ENCODE measurements around the gene STPG1.

STPG1 gene

DNA sequence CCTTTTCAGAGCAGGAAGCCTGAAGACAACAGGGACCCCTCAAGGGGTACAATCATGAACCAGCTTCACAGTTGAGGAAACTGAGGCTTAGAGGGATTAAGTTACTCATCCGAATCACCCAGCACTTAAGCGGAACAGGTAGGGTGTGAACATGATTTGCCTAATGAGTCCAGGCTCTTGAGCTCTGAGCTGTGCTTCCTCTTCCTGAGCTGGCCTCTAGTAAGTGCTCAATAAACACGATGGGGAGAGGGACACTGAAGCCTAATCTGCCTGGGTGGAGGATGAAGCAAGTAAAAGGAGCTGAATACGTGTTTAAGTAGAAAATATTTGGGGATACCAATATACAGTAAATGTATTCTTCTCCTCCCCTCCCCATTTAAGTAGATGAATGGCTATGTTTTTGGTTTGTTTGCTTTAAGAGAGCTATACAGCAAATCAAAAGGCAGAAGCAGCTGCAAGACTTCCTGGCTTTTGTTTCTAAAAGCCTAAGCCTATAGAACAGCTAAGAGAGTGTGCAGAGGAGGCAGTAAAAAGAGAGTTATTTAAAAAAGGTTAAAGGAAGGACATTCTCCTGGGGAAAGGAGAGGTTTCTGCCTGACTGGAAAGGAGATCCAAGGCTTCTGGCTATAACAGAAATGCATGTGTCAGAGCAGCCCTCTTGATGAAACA is 20.5 kb downstream of the STPG1 start:
- no peak for DNase-seq

GRCh38 chr1:24392604-24392946 is 21.0 kb downstream of the STPG1 start:
- DNase-seq: no peak

GRCh38 chr1:24391882-24392603 is 21.5 kb downstream of the STPG1 start:
- DNase-seq: no peak

- peak; percentile 46 for DNase-seq
Measured at GRCh38 chr1:24390924-24391782, 22.4 kb downstream of the STPG1 start.

GRCh38 chr1:24389231-24389678 is 24.3 kb downstream of the STPG1 start:
- DNase-seq: no peak

- DNase-seq: no peak
Measured at GRCh38 chr1:24388331-24388885, 25.2 kb downstream of the STPG1 start.

DNA sequence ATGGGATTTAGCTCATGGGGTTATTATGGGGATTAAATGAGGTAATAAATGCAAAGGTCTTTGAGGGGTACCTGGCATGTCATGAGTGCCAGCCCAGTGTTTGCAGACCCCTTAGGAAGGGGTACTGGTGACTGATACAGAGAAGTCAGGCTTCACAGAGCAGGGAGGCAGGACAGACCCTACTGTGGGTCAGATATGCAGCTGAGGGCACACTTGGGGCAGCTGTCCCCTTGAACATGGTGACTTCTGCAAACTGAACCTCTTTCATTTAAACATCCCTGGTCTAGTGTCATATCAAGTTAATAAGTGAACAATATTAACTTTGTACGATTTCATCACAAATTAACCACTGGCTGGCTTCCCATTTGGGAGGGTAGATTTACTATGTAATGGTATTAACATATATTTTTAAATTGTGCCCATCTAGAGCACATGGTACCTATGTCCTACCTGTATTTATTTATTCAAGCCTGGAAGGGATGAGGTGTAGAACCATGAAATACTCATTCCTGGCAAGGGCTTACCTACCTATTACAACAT is 25.9 kb downstream of the STPG1 start:
- no peak for DNase-seq

DNA sequence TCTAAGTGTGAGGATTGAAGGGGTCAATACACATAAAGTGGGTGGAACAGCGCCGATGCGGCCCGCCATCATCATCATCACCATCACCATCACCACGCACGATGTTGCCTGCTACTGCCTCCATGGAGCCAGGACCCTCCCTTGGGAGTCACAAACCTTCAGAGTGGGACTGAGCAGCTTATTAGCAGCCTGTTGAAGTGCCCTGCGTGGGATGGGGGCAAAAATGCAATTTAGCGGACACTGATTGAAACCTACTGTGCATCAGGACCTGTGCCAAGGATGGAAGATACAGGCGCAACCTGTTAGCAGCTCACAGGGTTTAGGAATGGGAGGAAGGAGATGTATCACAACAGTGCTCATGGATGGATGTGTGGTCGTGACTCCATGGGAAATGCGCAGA is 26.7 kb downstream of the STPG1 start:
- DNase-seq: no peak

GRCh38 chr1:24386241-24386640 is 27.3 kb downstream of the STPG1 start:
- no peak for DNase-seq

DNA sequence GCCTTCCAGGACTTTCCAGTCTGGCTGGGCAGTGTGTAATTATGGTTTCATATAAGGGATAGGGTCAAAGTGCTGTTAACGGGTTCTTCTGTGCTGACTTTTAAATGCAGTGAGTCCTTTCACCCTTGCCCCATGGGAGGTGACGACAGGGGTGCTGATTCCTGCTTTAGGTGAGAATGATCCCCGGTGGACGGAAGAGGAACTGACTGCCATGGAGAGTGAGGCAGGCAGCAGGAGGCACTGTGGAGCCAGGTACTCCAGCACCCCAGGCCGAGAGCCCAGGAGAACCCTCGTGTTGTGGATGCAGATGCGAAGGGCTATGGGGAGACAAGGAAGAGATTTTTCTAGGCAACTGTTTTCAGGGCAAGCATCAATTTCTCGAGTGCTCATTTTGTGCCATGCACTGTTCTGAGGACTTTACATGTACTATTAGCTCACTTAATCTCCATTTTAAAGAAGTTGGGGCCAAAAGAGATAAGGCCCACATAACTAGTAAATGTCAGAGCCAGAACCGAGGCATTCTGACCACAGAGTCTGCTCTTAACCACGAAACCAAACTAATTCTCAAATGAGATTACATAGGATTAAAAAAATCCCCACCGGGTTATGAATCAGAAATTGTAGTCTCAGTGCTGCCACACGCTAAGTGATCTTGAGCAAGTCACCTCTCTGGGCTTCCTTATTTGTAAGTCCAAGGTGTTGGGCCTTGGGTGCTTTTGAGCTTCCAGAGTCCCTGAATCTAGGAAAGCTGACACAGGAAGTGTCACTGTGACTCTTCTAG is 28.2 kb downstream of the STPG1 start:
- no peak for DNase-seq

GRCh38 chr1:24384251-24385090 is 29.1 kb downstream of the STPG1 start:
- DNase-seq: no peak

DNA sequence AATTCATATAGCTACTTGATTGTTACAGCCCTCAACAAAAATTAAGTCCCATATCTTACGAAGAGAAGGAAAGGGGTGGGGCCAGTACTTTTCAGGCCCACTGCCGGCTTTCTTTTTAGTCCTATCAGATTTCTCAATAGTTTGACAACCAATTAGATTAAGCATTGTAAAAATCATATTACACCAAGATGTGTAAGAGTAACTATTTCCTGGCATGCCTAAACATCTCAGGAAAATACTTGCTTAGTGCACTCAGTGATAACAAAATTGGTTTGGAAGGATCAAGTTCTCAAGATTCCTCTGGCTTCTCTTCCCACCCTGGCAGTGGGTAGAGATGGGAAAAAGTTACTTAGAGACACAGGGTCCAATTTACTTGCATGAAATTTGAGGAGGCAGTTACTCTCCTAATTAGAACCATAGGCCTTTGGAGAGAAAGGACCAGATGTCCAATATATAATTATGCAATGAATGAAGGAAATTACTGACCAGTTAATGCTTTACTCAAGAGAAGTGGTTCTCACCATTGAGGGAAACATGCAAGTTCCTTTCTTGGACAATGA is 30.1 kb downstream of the STPG1 start:
- no peak for DNase-seq

- DNase-seq: no peak
Measured at GRCh38 chr1:24382165-24382577, 31.4 kb downstream of the STPG1 start.

GRCh38 chr1:24381256-24381655 is 32.3 kb downstream of the STPG1 start:
- DNase-seq: no peak

- DNase-seq: no peak
Measured at GRCh38 chr1:24380508-24380907, 33.1 kb downstream of the STPG1 start.

GRCh38 chr1:24379733-24380315 is 33.8 kb downstream of the STPG1 start:
- DNase-seq: no peak

DNA sequence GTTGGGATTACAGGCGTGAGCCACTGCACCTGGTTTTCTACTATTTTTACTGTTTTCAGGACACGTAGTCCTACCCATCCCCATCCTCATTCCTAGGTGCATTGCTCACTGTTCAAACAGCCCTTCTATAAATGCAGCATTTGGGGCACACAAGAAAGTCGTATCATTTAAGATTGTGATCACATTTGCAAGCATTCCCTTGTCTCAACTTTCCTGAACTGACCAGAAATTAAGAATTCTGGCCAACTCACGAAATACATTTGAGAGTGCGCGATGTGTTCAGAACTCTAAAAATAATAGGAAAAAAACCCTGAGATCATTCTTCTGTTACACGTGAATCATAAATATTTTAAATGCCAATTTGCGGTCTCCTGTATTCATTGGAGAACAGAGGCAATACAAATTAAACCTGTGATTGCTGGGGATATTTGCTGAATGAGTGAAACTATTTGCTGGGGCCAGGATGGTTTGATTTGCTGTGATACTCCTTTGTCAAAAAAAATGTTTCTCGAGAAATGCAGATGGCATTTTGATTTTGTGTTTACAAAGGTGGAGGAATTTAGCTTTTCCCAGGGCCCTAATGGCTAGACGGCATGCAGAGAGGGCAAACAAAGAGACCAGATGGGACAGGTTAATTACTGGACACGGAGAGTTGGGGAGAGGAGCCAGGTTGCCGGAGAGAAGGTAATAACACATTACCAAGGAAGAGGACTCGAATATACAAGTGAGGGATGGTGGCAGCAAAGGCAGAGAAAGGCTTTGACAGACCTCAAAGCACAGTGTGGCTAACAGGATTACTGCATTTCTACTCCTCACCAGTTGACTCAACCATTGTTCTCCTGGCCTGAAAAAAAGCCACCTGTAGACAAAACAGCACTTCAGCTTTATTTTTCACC is 38.4 kb downstream of the STPG1 start:
- no peak for DNase-seq

- no peak for DNase-seq
Measured at GRCh38 chr1:24373710-24374109, 39.9 kb downstream of the STPG1 start.

DNA sequence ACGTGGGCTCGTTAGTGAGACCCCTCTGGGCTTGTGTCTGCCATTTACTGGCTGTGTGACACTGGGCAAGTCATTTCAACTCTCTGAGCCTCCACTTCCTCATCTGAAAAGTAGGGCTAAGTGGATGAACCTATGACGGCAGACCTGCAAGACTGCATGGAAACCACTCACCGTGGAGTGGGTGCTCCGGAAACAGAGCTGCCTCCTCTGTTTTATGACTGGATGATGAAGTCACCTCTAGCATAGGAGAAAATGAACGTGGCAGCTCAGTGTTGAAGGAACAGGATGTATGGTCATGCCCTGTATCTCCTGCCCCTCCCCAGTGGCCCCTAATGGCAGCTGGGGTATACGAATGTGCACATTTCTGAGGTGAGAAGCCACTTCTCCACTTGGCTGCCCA is 40.5 kb downstream of the STPG1 start:
- no peak for DNase-seq

GRCh38 chr1:24369801-24370200 is 43.8 kb downstream of the STPG1 start:
- DNase-seq: no peak
